Tibial nerve (tissue), 4 donors: Measurements from ENCODE around the gene REPS2. TPM values are rescaled to one million over a fixed set of nuclear protein-coding genes. Genes with fewer than 3 reads are reported as not detected.

Source experiments
- DNase-seq, 2 donors: peaks; one replicate each; pipeline ENCODE4 v3.0.0-alpha.2; 2019; ENCODE audit warnings: low spot score in 2 of 2
- H3K27ac ChIP-seq, 4 donors: fragments of 200-600 bp; sonication (generic) in 3 of 4; one replicate each; pipeline ENCODE4 v1.5.1; 2017 to 2019; ENCODE audit warnings: mild to moderate bottlenecking in 1 of 4
- H3K27me3 ChIP-seq, 2 donors: fragments of 200-600 bp; sonication (generic) in 1 of 2; one replicate each; pipeline versions ENCODE4 v1.5.1 to v1.6.0; 2017 to 2019
- H3K36me3 ChIP-seq, 3 donors: fragments of 200-600 bp; sonication (generic); one replicate each; pipeline ENCODE4 v1.5.1; 2018 to 2019
- H3K4me1 ChIP-seq, 4 donors: fragments of 200-600 bp; sonication (generic) in 3 of 4; one replicate each; pipeline ENCODE4 v1.5.1; 2017 to 2019
- H3K4me3 ChIP-seq, 4 donors: fragments of 200-600 bp; sonication (generic) in 3 of 4; one replicate each; pipeline ENCODE4 v1.5.1; 2017 to 2019; ENCODE audit warnings: mild to moderate bottlenecking in 1 of 4, moderate library complexity in 1 of 4
- H3K9me3 ChIP-seq, 4 donors: fragments of 200-600 bp; sonication (generic) in 3 of 4; one replicate each; pipeline ENCODE4 v1.5.1; 2017 to 2019
- EP300 ChIP-seq, 2 donors: sonication (generic); formaldehyde crosslinking; IDR thresholded peaks; one replicate each; pipeline ENCODE4 v1.6.1; 2017; ENCODE audit warnings: antibody characterized with exemption in 2 of 2, mild to moderate bottlenecking in 1 of 2
- POLR2A ChIP-seq, 2 donors: fragments of 450-650 bp; IDR thresholded peaks; one replicate each; pipeline ENCODE4 v1.6.1; 2017; ENCODE audit warnings: antibody characterized with exemption in 2 of 2, mild to moderate bottlenecking in 2 of 2, moderate library complexity in 2 of 2
- WGBS, 2 donors: methylation state at CpG; one replicate each; pipeline ENCODE4 v1.1.5; 2018; 5-methylcytosine and 5-hydroxymethylcytosine counted together
- total RNA-seq, 4 donors: library from RNA; depleted of rRNA; stranded (reverse); fragments of >200 nt; gene quantifications; one replicate each; pipeline ENCODE4 v1.1.0, GENCODE V29; 2016
- TF ChIP-seq, protein P1 (sequence below), 5 experiments: fragments of 200-600 bp in 3 of 5; fragments of 450-650 bp in 2 of 5; sonication (generic) in 3 of 5; IDR thresholded peaks; one replicate each; pipeline ENCODE4 v1.5.1; 2016 to 2019; ENCODE audit warnings: antibody characterized with exemption in 5 of 5, mild to moderate bottlenecking in 3 of 5, moderate library complexity in 2 of 5

Gene REPS2
- total RNA-seq, 4 donors from 2014 or later = 7.5 to 26.0 (median 9.7) TPM

- TF ChIP-seq EP300 (IDR thresholded peaks at IDR 0.05) (no peak), POLR2A (IDR thresholded peaks at IDR 0.05) (no peak)
- TF ChIP-seq, protein P1, sequence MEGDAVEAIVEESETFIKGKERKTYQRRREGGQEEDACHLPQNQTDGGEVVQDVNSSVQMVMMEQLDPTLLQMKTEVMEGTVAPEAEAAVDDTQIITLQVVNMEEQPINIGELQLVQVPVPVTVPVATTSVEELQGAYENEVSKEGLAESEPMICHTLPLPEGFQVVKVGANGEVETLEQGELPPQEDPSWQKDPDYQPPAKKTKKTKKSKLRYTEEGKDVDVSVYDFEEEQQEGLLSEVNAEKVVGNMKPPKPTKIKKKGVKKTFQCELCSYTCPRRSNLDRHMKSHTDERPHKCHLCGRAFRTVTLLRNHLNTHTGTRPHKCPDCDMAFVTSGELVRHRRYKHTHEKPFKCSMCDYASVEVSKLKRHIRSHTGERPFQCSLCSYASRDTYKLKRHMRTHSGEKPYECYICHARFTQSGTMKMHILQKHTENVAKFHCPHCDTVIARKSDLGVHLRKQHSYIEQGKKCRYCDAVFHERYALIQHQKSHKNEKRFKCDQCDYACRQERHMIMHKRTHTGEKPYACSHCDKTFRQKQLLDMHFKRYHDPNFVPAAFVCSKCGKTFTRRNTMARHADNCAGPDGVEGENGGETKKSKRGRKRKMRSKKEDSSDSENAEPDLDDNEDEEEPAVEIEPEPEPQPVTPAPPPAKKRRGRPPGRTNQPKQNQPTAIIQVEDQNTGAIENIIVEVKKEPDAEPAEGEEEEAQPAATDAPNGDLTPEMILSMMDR (IDR thresholded peaks at IDR 0.05) = no peak
- H3K27ac ChIP-seq = no peak overlapping the region
- peaks cover 0 to 4% of the 10 kb centered on the region in 2 donors for H3K27me3 ChIP-seq
- no peak overlapping the region for H3K4me3 ChIP-seq
- DNase-seq = no peak
- no peaks in the 10 kb centered on the region for H3K4me1 ChIP-seq
- no peaks in the 10 kb centered on the region for H3K9me3 ChIP-seq
- WGBS, 2 donors = 79 to 100% methylated on average over 1 to 6 of the region's 6 CpGs
- H3K36me3 ChIP-seq = no peaks in the 10 kb centered on the region
These were observed 130.9 kb downstream of the REPS2 start for GRCh38 chrX:17077361-17077760.

DNA sequence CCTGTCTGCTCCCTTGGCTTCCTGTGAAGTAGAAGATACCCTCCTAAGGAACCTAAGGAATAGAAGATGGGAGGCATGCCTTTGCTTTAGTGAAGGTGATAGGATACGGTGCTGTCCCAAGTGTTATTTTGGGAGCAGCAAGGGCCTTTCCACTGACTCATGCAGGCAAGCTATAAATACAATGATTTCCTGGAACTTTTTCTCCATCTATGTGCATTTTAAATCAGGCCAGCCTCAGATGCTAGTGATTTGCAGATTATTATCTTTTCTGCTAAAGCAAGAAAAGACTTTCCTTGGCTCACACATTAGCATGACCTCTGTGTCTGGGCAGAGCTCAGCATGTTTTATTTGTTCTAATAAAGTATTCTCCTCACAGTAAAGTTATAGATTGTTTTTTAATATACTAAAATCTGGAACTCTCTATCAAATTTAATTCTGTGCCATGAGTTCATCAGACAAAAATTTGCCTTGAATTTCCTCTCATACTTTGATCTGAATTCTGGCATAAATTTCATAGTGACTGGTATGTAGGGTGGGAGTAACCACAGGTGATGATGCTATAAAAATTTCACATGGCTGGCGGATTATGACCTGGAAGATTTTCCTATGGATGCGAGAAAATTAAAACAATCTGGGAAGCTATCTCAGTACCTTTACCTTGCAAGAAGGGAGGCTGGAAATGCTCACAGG is 131.7 kb downstream of the REPS2 start:
- Histone ChIP-seq H3K4me1 (no peaks in the 10 kb centered on the region), H3K4me3 (no peak overlapping the region), H3K27ac (no peak overlapping the region), H3K27me3 (peaks cover 0 to 4% of the 10 kb centered on the region in 2 donors), H3K9me3 (no peaks in the 10 kb centered on the region), H3K36me3 (no peaks in the 10 kb centered on the region)
- WGBS, 2 donors = 62 to 72% methylated on average over 3 of the region's 3 CpGs
- no peak for DNase-seq
- no peak for TF ChIP-seq POLR2A (IDR thresholded peaks at IDR 0.05)

- TF ChIP-seq, protein P1 (IDR thresholded peaks at IDR 0.05) = no peak
- TF ChIP-seq EP300 (IDR thresholded peaks at IDR 0.05) = no peak
- no peak for TF ChIP-seq POLR2A (IDR thresholded peaks at IDR 0.05)
- Histone ChIP-seq H3K27ac (no peak overlapping the region), H3K9me3 (no peaks in the 10 kb centered on the region), H3K4me3 (no peak overlapping the region), H3K4me1 (no peaks in the 10 kb centered on the region), H3K36me3 (no peaks in the 10 kb centered on the region), H3K27me3 (peaks cover 0 to 4% of the 10 kb centered on the region in 2 donors)
- no peak for DNase-seq
- WGBS, 2 donors = 66 to 73% methylated on average over 3 of the region's 3 CpGs
These were observed 135.1 kb downstream of the REPS2 start for GRCh38 chrX:17081511-17081910.

- Histone ChIP-seq H3K9me3 (no peaks in the 10 kb centered on the region), H3K36me3 (no peaks in the 10 kb centered on the region), H3K4me3 (no peak overlapping the region), H3K27me3 (peaks cover 0 to 4% of the 10 kb centered on the region in 2 donors), H3K27ac (no peak overlapping the region), H3K4me1 (no peaks in the 10 kb centered on the region)
- TF ChIP-seq, protein P1 (IDR thresholded peaks at IDR 0.05) = no peak
- TF ChIP-seq POLR2A (IDR thresholded peaks at IDR 0.05) = no peak
- TF ChIP-seq EP300 (IDR thresholded peaks at IDR 0.05) = no peak
- WGBS, 2 donors = 52 to 76% methylated on average over 2 of the region's 2 CpGs
- no peak for DNase-seq
These were observed 135.5 kb downstream of the REPS2 start for GRCh38 chrX:17081968-17082367.

- H3K4me1 ChIP-seq = no peaks in the 10 kb centered on the region
- H3K36me3 ChIP-seq = no peaks in the 10 kb centered on the region
- no peak overlapping the region for H3K27ac ChIP-seq
- WGBS, 2 donors = 30 to 46% methylated on average over 6 to 7 of the region's 7 CpGs
- no peaks in the 10 kb centered on the region for H3K9me3 ChIP-seq
- no peak for TF ChIP-seq EP300 (IDR thresholded peaks at IDR 0.05)
- no peak for TF ChIP-seq POLR2A (IDR thresholded peaks at IDR 0.05)
- TF ChIP-seq, protein P1 (IDR thresholded peaks at IDR 0.05) = no peak
- H3K4me3 ChIP-seq = no peak overlapping the region
- peaks cover 0 to 4% of the 10 kb centered on the region in 2 donors for H3K27me3 ChIP-seq
- no peak for DNase-seq
These were observed 136.4 kb downstream of the REPS2 start for GRCh38 chrX:17082831-17083230.
